HepG2 (cell line): ENCODE results near the gene CHN1. TPM values are rescaled to one million over a fixed set of nuclear protein-coding genes. Genes with fewer than 3 reads are reported as not detected.

Experiments used
- ATAC-seq: fragments of 200-7000 bp; cut with Tn5 transposase; 3 replicates; pipeline ENCODE4 v1.9.1; 2020; ENCODE audit warnings: mild to moderate bottlenecking, moderate library complexity
- BruUV-seq: library from RNA; stranded (reverse); fragments of 400-500 nt; replicated peaks from 2 replicates; lab custom pipeline; 2021; lab: Mats Ljungman, UMichigan
- CTCF ChIA-PET: fragments of 300-600 bp; formaldehyde crosslinking; extraction: SDS; loops from one replicate; lab custom pipeline; 2021; ENCODE audit warnings: low total read pairs, inconsistent platforms, low intra/inter-chr PET ratio; lab: Yijun Ruan, JAX
- POLR2A ChIA-PET: fragments of 350-600 bp; sonication (Branson Sonifier 250); formaldehyde crosslinking; loops from one replicate; lab custom pipeline; 2020; ENCODE audit warnings: antibody characterized with exemption, inconsistent platforms; lab: Yijun Ruan, JAX
- DNase-seq: peaks from one replicate; pipeline ENCODE4 v3.0.0-alpha.2; 2015; ENCODE audit warnings: low spot score
- FAIRE-seq: peaks from 3 replicates; lab custom pipeline; 2011; peaks lifted over from hg19 to GRCh38; lab: Jason Lieb, UNC
- H2AFZ ChIP-seq: one replicate; pipeline ENCODE4 v1.6.1; 2011; ENCODE audit warnings: low read length, inconsistent platforms
- H3K27ac ChIP-seq: fragments of 300-600 bp; 3 replicates; pipeline ENCODE4 v1.8.0; 2011; ENCODE audit warnings: mixed run types, mild to moderate bottlenecking, mixed read lengths, low read length, inconsistent platforms; ENCODE audit not compliant: insufficient read depth; ENCODE audit errors: extremely low read length
- H3K27me3 ChIP-seq, 2 experiments: fragments of 200-600 bp in 1 of 2; 2 replicates in 1 of 2; 3 replicates in 1 of 2; pipeline versions ENCODE4 v1.6.0 to v1.8.0; 2011; ENCODE audit warnings: low read length in 2 of 2, mild to moderate bottlenecking in 2 of 2, moderate library complexity in 2 of 2, inconsistent platforms in 1 of 2; ENCODE audit not compliant: insufficient read depth in 2 of 2, control insufficient read depth in 1 of 2
- H3K36me3 ChIP-seq, 2 experiments: fragments of 200-600 bp in 1 of 2; replicated peaks in 1 of 2; 2 replicates in 1 of 2; 3 replicates in 1 of 2; pipeline versions ENCODE4 v1.5.1 to v1.8.0; 2011; ENCODE audit warnings: low read length in 2 of 2, inconsistent platforms in 1 of 2; ENCODE audit not compliant: insufficient read depth in 2 of 2, control insufficient read depth in 1 of 2
- H3K4me1 ChIP-seq: 2 replicates; pipeline ENCODE4 v1.5.1; 2012; ENCODE audit warnings: low read length, inconsistent platforms; ENCODE audit not compliant: insufficient read depth
- H3K4me2 ChIP-seq: 2 replicates; pipeline ENCODE4 v1.6.0; 2011; ENCODE audit warnings: low read depth, low read length, inconsistent platforms
- H3K4me3 ChIP-seq, 3 experiments: fragments of 200-600 bp in 1 of 3; sonication (generic), shearing (Covaris generic) in 1 of 3; replicated peaks in 1 of 3; 2 replicates each; pipeline ENCODE4 v1.5.1; 2011 to 2016; ENCODE audit warnings: low read length in 3 of 3, inconsistent platforms in 2 of 3, low read depth in 2 of 3, mild to moderate bottlenecking in 2 of 3, control low read depth in 1 of 3, mixed read lengths in 1 of 3; ENCODE audit not compliant: insufficient read depth in 1 of 3
- H3K79me2 ChIP-seq: one replicate; pipeline ENCODE4 v1.6.1; 2011; ENCODE audit warnings: low read length, inconsistent platforms; ENCODE audit not compliant: insufficient read depth
- H3K9ac ChIP-seq: 2 replicates; pipeline ENCODE4 v1.6.0; 2011; ENCODE audit warnings: mild to moderate bottlenecking, low read depth, low read length, inconsistent platforms; ENCODE audit not compliant: insufficient read depth
- H3K9me3 ChIP-seq: 2 replicates; pipeline ENCODE4 v1.5.1; 2012; ENCODE audit warnings: mild to moderate bottlenecking, low read length
- H4K20me1 ChIP-seq: 2 replicates; pipeline ENCODE4 v1.6.0; 2011; ENCODE audit warnings: inconsistent platforms, mild to moderate bottlenecking, low read length, moderate library complexity; ENCODE audit not compliant: insufficient read depth
- TRAFD1 ChIP-seq: sonication (generic); formaldehyde crosslinking; IDR thresholded peaks from 2 replicates; pipeline ENCODE4 v1.5.1; 2020; ENCODE audit warnings: missing genetic modification reagents, mild to moderate bottlenecking, borderline replicate concordance
- ZGPAT ChIP-seq: IDR thresholded peaks from 2 replicates; pipeline ENCODE4 v1.6.1; 2016; ENCODE audit warnings: mild to moderate bottlenecking
- ZNF253 ChIP-seq: sonication (generic); formaldehyde crosslinking; IDR thresholded peaks from 2 replicates; pipeline ENCODE4 v1.8.0; 2022; ENCODE audit warnings: mild to moderate bottlenecking, missing genetic modification reagents, borderline replicate concordance
- ZNF383 ChIP-seq: sonication (generic); formaldehyde crosslinking; IDR thresholded peaks from 2 replicates; pipeline ENCODE4 v1.4.0; 2020; ENCODE audit warnings: missing genetic modification reagents, mild to moderate bottlenecking, borderline replicate concordance
- ZNF580 ChIP-seq: IDR thresholded peaks from 2 replicates; pipeline ENCODE4 v1.6.1; 2016; ENCODE audit warnings: low read depth, borderline replicate concordance
- ZNF784 ChIP-seq: sonication (generic); formaldehyde crosslinking; IDR thresholded peaks from 2 replicates; pipeline ENCODE4 v1.5.1; 2020; ENCODE audit warnings: missing genetic modification reagents, mild to moderate bottlenecking, borderline replicate concordance
- WGBS: methylation state at CpG from one replicate; pipeline ENCODE4 v1.1.6; 2017; ENCODE audit warnings: low lambda C conversion rate; 5-methylcytosine and 5-hydroxymethylcytosine counted together
- in situ Hi-C: cut with HindIII; loops from 2 replicates; pipeline ENCODE4 v1.10.0; 2017; ENCODE audit warnings: low pct_unique_long_range_greater_than_20kb; ENCODE audit not compliant: extremely low pct_ligation_motif_present
- intact Hi-C: fragments of 100-400 bp; cut with micrococcal nuclease; formaldehyde crosslinking; loops from one replicate; pipeline ENCODE4 v1.10.0; 2022; ENCODE audit not compliant: unreplicated experiment
- polyA plus RNA-seq, 8 experiments: library from polyadenylated mRNA; depleted of rRNA in 3 of 8; stranded (reverse) in 7 of 8; unstranded in 1 of 8; fragments of >200 nt; fragmentation: Illumina TruSeq in 4 of 8; extraction: Trizol in 4 of 8; gene quantifications; 2 replicates each; pipeline versions ENCODE4 v1.2.1 to v1.2.3, GENCODE V29; 2011 to 2016; ENCODE audit warnings: low read depth in 4 of 8, missing spikeins in 1 of 8, mixed read lengths in 1 of 8; ENCODE audit not compliant: insufficient read depth in 1 of 8
- total RNA-seq, 5 experiments: library from RNA; depleted of rRNA; stranded (reverse); fragments of >200 nt; fragmentation: Illumina TruSeq; extraction: Trizol; gene quantifications; 2 replicates each; pipeline ENCODE4 v1.2.3, GENCODE V29; 2016; ENCODE audit warnings: low read depth in 1 of 5

CHN1 gene
- total and polyA plus RNA-seq, 2 of the 13 experiments (the other 11 are each of a cell fraction or from before 2014, with no cell fraction given), result 2.8 to 3.5 TPM

GRCh38 chr2:175008009-175008408 is 2.8 kb upstream of the CHN1 start (continued):
- no peak for TF ChIP-seq ZGPAT (CRISPR knock-in tag)
- TF ChIP-seq ZNF784 (CRISPR knock-in tag), result no peak
- no peak for TF ChIP-seq ZNF253 (CRISPR knock-in tag)
- TF ChIP-seq ZNF383 (CRISPR knock-in tag), result no peak
- TF ChIP-seq, all 625 proteins: peak for 0

- intact Hi-C loops, result no loop called here
- ATAC-seq, result no peak
- H3K27ac ChIP-seq, result no peak overlapping the region
- no peak overlapping the region for H3K4me2 ChIP-seq
- BruUV-seq, result no TSS peak
- no peaks in the 10 kb centered on the region for H4K20me1 ChIP-seq
- TF ChIP-seq ZNF580, result no peak
- TF ChIP-seq TRAFD1 (CRISPR knock-in tag), result no peak
- TF ChIP-seq, all 625 proteins: peak for 0
- Histone ChIP-seq H3K4me3 (no peak overlapping the region), H3K4me1 (peaks cover 13% of the 10 kb centered on the region; the same call in 1 of the 2 replicates), H3K27me3 (peaks cover 0 to 44% of the 10 kb centered on the region in 2 experiments; a peak in 3 of 5 replicates), H3K9me3 (no peaks in the 10 kb centered on the region), H2AFZ (no peak overlapping the region), H3K79me2 (no peaks in the 10 kb centered on the region), H3K36me3 (no peaks in the 10 kb centered on the region), H3K9ac (no peak overlapping the region)
- POLR2A ChIA-PET, result no interaction called here
- DNase-seq (no peak), FAIRE-seq (no peak)
- in situ Hi-C loops, result no loop called here
- CTCF ChIA-PET, result no interaction called here
- WGBS, result 13% methylated on average over 3 of the region's 3 CpGs
Measured at GRCh38 chr2:175007510-175007909, 2.3 kb upstream of the CHN1 start.
